ENCODE results near the gene PSMD8. TPM values are rescaled to one million over a fixed set of nuclear protein-coding genes. Genes with fewer than 3 reads are reported as not detected.

Gene PSMD8
- total RNA-seq, 2 experiments from 2014 or later: 169 to 238 TPM

DNA sequence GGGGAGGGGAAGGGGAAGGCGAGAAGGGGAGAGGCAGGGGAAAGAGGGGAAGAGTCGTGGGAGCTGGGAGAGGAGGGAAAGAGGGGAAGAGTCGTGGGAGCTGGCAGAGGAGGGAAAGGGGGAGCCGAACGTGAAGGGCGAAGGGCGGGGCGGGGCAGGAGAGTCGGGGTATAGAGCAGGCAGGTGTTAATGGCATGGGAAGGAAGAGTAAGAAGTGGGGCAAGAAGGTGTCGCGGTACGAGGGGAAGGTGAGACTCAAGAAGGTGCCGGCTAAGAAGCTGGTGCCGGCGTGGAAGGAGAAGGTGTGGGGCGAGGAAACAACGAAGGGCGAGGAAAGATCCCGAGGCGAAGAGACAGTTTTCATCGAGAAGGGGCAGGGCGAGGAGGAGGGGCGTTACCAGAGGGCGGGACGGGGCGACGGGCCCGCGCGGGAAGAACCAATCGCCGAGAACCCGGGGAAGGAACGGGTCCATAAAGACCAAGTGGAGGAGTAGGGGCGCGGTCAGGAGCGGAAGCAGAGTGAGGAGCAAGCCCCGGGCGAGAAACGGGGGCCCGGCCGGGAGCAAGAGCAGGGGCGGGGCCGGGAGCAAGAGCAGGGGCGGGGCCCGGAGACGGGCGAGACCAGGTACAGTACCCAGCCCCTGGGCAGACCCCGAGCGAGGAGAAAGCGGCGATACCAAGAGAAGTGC lies 38.3 kb upstream of the PSMD8 start:
- peak; percentile 96 for DNase-seq (ENCODE audit: low spot score)
- CTCF ChIA-PET (ENCODE audit: unreplicated experiment): interaction anchor here (0.6 to 0.8 kb wide), 5 partner anchors 38 to 199 kb away, joined by 3 to 15 read pairs (median 5); partner anchors contain the start of gene PSMD8
- no TSS peak for BruUV-seq (replicated peaks)
- Histone ChIP-seq H2AFZ (ENCODE audit: low read length) (peak overlapping the region; percentile 92), H3K9me3 (ENCODE audit: low read length) (no peaks in the 10 kb centered on the region), H3K27ac (ENCODE audit: low read depth, low read length, poor library complexity, severe bottlenecking) (peak overlapping the region; percentile 79), H3K4me1 (ENCODE audit: insufficient read depth, low read length, poor library complexity, severe bottlenecking) (peaks cover 5% of the 10 kb centered on the region), H3K9me2 (ENCODE audit: insufficient read depth, low read length) (no peaks in the 10 kb centered on the region), H3K4me3 (ENCODE audit: low read depth, low read length, poor library complexity, severe bottlenecking) (peak overlapping the region; percentile 79), H3K4me2 (ENCODE audit: low read length) (peak overlapping the region; percentile 92), H4K20me1 (ENCODE audit: insufficient read depth, low read length) (no peaks in the 10 kb centered on the region), H3K36me3 (ENCODE audit: insufficient read depth, low read length) (no peaks in the 10 kb centered on the region), H3K79me2 (ENCODE audit: insufficient read depth, low read depth, low read length) (no peaks in the 10 kb centered on the region)
- TF ChIP-seq EZH2phosphoT487 (IDR thresholded peaks at IDR 0.05; ENCODE audit: borderline replicate concordance, low read depth, low read length): no peak
- TF ChIP-seq, protein P1, sequence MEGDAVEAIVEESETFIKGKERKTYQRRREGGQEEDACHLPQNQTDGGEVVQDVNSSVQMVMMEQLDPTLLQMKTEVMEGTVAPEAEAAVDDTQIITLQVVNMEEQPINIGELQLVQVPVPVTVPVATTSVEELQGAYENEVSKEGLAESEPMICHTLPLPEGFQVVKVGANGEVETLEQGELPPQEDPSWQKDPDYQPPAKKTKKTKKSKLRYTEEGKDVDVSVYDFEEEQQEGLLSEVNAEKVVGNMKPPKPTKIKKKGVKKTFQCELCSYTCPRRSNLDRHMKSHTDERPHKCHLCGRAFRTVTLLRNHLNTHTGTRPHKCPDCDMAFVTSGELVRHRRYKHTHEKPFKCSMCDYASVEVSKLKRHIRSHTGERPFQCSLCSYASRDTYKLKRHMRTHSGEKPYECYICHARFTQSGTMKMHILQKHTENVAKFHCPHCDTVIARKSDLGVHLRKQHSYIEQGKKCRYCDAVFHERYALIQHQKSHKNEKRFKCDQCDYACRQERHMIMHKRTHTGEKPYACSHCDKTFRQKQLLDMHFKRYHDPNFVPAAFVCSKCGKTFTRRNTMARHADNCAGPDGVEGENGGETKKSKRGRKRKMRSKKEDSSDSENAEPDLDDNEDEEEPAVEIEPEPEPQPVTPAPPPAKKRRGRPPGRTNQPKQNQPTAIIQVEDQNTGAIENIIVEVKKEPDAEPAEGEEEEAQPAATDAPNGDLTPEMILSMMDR (conservative IDR thresholded peaks at IDR 0.05; ENCODE audit: low read length): no peak
- intact Hi-C loops (cut with micrococcal nuclease; ENCODE audit: unreplicated experiment): loop anchor here (1.0 kb wide), 5 partner anchors 38 to 438 kb away; partner anchors contain the start of gene PSMD8
- POLR2A ChIA-PET: interaction anchor here (0.9 to 1.5 kb wide), 3 partner anchors 12 to 101 kb away, joined by 3 to 12 read pairs (median 6); partner anchors contain the start of gene PSMD8

DNA sequence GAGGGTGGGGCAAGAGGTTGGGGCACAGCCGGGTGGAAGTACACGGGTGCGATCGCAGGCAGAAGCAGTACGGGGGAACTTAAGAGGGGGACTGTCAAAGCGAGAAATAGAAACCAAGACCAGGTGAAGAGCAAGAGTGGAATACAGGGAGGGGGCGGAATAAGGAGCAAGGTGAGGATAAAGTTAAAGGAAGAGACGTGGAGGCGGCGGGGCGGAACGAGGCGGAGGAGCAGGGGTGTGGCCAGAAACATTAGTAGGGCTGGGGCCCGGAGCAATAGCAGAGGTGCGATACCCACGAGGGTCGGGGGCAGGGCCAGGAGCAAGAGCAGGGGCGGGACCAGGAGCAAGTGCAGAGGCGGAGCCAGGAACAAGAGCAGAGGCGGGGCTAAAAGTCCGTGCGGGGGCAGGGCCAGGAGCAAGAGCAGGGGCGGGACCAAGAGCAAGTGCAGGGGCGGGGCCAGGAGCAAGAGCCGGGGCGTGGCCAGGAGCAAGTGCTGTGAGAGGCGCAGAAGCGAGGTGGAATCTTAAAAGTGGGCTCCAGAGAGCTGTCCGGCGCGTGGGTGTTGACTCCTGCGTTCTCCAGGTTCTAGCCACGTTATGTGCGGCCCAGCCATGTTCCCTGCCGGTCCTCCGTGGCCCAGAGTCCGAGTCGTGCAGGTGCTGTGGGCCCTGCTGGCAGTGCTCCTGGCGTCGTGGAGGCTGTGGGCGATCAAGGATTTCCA lies 37.6 kb upstream of the PSMD8 start:
- Histone ChIP-seq H3K79me2 (ENCODE audit: insufficient read depth, low read depth, low read length) (no peaks in the 10 kb centered on the region), H3K4me3 (ENCODE audit: low read depth, low read length, poor library complexity, severe bottlenecking) (peak overlapping the region; percentile 79), H3K27ac (ENCODE audit: low read depth, low read length, poor library complexity, severe bottlenecking) (peak overlapping the region; percentile 79), H3K4me1 (ENCODE audit: insufficient read depth, low read length, poor library complexity, severe bottlenecking) (peaks cover 5% of the 10 kb centered on the region), H3K9me2 (ENCODE audit: insufficient read depth, low read length) (no peaks in the 10 kb centered on the region), H3K4me2 (ENCODE audit: low read length) (peak overlapping the region; percentile 92), H4K20me1 (ENCODE audit: insufficient read depth, low read length) (no peaks in the 10 kb centered on the region), H3K36me3 (ENCODE audit: insufficient read depth, low read length) (no peaks in the 10 kb centered on the region), H2AFZ (ENCODE audit: low read length) (peak overlapping the region; percentile 92), H3K9me3 (ENCODE audit: low read length) (no peaks in the 10 kb centered on the region)
- intact Hi-C loops (cut with micrococcal nuclease; ENCODE audit: unreplicated experiment): loop anchor here (1.0 kb wide), 2 partner anchors 38 to 282 kb away; partner anchors contain the start of gene PSMD8
- CTCF ChIA-PET (ENCODE audit: unreplicated experiment): no interaction called here
- POLR2A ChIA-PET: interaction anchor here (0.9 to 1.5 kb wide), 2 partner anchors 37 to 102 kb away, joined by 6 to 12 read pairs; partner anchors contain the start of gene PSMD8
- DNase-seq (ENCODE audit: low spot score): peak; percentile 97
- TF ChIP-seq, protein P1 (conservative IDR thresholded peaks at IDR 0.05; ENCODE audit: low read length): no peak
- TF ChIP-seq EZH2phosphoT487 (IDR thresholded peaks at IDR 0.05; ENCODE audit: borderline replicate concordance, low read depth, low read length): no peak
- BruUV-seq (replicated peaks): no TSS peak
